GM19452 (cell line): ENCODE data around the gene LTV1.

Experiments used
- ATAC-seq: cut with Tn5 transposase; IDR thresholded peaks from one replicate; pipeline ENCODE4 v1.9.1; 2021; ENCODE audit not compliant: unreplicated experiment

The LTV1 gene

GRCh38 chr6:143882401-143882930 lies 39.3 kb downstream of the LTV1 start:
- ATAC-seq = no peak

- ATAC-seq = no peak
These were observed 41.2 kb downstream of the LTV1 start for GRCh38 chr6:143884216-143884900.

DNA sequence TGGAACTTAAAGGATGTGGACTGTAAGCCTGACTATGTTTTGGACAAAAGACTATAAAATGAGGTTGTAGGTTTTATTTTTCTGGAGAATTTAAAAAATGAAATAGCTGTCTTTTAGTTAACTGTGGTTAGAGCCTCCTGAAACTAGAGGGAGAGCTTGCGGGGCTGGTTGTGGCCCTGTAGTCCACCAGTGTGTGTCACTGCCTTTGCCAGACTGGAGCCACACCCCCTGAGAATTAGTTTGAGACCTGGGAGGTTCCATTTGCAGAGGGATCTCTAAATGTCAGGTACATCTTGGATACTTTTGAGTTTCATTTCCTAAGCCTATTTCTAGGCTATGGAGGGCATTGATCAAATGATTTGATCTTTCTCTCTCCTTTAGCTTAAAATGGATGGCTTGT lies 42.0 kb downstream of the LTV1 start:
- no peak for ATAC-seq

GRCh38 chr6:143894655-143895054 lies 51.5 kb downstream of the LTV1 start:
- no peak for ATAC-seq

DNA sequence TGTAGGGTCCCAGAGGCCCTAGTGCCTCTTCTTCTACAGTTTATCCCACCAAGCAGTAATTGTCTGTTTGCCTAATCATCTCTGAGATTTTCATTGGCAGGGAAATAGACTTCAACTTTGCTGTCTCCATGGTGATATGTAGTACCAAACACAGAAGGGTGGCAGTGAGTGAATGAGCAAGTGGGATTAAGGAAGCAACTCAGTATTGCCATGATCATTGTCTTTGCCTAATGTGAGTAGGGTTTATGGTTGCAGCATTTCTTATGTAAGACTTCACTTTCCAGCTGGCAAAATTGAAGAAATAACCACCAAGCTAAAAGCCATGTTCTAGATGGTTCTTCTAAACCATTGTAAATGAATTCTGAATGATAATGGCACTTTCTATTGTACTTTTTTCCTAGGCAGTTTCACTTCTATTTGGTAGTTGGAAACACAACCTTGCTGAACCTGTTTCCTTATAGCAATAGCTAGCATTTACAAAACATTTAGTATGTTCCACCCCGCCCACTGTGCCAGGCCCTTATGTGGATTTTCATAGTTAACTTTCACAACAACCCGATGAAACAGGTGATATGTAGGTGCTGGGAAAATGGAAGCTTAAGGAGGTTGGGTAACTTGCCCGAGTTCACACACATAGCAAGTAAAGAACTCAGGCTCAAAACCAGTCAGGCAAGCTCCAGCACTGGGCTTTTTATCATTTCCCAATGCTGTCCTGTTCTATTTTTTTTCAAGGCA lies 53.2 kb downstream of the LTV1 start:
- no peak for ATAC-seq

DNA sequence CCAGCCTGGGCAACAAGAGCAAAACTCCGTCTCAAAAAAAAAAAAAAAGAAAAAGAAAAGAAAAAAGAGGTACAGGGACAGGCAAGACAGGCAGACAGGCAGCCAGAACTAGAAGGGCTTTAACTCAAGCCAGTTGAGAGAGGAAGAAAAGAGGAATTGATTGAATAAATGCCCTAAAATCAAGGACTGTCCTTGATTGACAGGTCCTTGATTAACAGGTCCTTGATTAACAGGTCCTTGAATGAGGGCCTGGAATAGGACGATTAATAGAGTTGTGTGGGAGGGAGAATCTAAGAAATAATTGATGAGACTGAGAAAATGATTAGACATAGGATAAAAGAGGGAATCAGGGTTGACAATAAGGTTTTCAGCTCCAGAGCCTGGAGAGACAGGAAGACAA lies 57.2 kb downstream of the LTV1 start:
- ATAC-seq = no peak

DNA sequence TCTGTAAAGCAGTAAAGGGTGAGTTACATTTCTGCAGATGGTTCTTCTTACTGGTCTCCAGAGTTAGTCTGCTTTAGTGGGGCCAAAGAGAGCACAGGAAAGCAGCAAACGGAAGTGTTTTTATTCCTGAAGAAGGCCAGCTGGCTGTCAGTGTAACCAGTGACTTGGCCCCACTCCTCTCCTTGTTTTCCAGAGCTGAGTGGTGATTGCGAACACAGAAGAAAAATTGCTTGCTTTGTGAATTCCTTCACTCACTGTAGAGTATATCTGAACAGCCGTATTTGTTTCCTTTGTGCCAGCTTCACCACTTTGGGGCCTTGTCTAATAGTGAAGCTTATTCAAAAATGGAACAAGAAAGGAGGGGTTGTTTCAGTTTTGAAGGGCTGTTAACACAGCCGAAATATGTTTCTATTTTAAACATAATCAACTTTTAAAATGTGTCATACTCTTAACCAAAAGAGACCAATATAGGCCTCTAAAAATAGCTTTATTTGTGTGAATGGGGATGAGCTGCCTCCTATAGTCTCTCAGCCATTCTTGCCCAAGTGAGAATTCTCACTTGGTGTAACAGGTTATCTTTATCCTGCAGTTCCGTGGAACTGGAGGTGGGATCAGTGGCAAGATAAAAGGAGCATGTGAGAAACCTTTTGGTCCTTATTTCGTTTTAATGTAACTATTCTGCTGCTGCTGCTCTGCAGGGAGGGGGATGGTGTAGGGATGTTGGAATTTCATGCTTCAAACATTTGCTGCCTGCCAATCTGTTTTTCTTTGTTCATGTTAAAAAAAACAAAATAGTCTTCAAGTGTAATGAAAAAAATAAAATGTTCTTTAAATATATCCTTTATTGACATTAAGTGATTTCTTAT lies 59.0 kb downstream of the LTV1 start:
- peak; percentile 91 for ATAC-seq

- no peak for ATAC-seq
These were observed 59.7 kb downstream of the LTV1 start for GRCh38 chr6:143902827-143903226.

- ATAC-seq = no peak
These were observed 67.9 kb downstream of the LTV1 start for GRCh38 chr6:143911028-143911427.

- ATAC-seq = no peak
These were observed 69.5 kb downstream of the LTV1 start for GRCh38 chr6:143912671-143913070.
